K562 treated with DMSO at 1 percent for 24 hours (cell line): Measurements from ENCODE around the gene MTCP1. TPM values are rescaled to one million over a fixed set of nuclear protein-coding genes. Genes with fewer than 3 reads are reported as not detected.

ENCODE experiments used
- total RNA-seq: library from RNA; unstranded; fragments of 300-600 nt; gene quantifications from 2 replicates; pipeline ENCODE4 v1.2.3, GENCODE V29; 2022; ENCODE audit warnings: low read depth; ENCODE audit not compliant: insufficient read depth

Gene MTCP1, protein sequence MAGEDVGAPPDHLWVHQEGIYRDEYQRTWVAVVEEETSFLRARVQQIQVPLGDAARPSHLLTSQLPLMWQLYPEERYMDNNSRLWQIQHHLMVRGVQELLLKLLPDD
- total RNA-seq, result 13.4 and 18.0 TPM in 2 replicates

DNA sequence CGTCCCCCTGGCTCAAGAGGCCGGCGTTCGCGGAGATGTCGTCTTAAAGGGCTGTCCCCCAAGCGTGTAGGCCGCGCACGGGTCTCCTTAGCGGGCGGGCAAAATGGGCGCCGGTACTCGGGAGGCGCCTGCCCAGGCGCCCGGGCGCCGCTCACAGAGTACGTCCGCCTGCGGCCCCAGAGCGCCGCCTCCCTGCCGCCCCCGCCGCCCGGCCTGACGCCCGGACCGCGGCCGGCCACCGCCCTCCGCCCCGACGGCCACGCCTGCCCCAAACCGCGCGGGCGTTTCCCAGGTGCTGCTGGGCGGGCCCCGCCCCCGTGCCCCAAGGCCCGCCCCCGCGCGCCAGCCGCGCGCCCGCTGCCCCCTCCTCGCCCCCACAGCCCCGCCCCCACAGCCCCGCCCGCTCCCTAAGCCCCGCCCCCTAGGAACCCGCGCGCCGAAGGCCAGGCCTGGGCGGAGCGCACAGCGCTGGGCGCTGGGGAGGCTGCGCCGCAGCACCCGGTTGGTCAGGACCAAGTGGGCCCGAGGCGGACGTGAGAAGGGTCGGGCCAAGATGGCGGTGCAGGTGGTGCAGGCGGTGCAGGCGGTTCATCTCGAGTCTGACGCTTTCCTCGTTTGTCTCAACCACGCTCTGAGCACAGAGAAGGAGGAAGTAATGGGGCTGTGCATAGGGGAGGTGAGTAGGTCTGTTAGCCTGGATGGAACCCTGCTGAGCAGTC lies at the start of gene MTCP1, which contains the start of the genes BRCC3 and CMC4:
Gene MTCP1 (minus strand): TSS at position 162 of the 719 bp plus-strand sequence. CDS start 5,126 bp downstream, outside the sequence.
Gene BRCC3 (plus strand): TSS at position 534 of the 719 bp plus-strand sequence. CDS start 20 bp downstream, at position 554.
Gene CMC4 (minus strand): TSS at position 162 of the 719 bp plus-strand sequence. CDS start 7,113 bp downstream, outside the sequence.

DNA sequence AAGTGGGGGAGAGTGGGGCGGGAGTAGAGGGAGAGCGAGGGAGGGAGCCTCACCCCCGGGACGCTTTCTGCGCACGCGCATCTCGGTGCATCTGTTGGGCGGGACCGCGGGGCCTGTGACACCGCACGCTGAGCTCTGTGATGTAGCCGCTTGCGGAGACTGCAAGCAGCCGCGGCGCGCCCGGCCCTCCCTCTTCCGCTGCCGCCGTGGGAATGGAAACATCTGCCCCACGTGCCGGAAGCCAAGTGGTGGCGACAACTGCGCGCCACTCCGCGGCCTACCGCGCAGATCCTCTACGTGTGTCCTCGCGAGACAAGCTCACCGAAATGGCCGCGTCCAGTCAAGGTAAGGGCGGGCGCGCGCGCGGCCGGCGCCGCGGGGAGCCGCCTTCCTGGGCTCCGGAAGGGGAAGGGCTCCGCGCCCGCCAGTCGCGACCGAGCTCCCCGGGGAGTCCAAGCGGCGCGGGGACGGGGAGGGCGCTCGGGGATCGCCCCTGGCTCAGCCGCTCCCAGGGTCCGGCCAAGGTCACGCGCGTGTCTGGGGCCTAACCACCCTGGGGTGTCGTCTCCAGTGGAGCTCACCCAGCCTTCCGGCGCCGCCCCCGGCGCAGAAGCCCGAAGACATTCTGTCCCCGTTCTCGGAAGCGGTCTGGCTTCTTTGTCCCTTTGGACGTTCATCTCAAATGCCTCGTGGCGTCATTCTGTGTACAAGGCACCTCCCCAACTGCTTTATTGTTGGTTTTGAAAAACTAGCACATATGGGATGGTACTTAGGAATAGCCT lies 44.0 kb downstream of the MTCP1 start, which contains the start of gene FUNDC2:
Gene FUNDC2 (plus strand): TSS at position 118 of the 782 bp plus-strand sequence. CDS start 95 bp downstream, at position 213.

DNA sequence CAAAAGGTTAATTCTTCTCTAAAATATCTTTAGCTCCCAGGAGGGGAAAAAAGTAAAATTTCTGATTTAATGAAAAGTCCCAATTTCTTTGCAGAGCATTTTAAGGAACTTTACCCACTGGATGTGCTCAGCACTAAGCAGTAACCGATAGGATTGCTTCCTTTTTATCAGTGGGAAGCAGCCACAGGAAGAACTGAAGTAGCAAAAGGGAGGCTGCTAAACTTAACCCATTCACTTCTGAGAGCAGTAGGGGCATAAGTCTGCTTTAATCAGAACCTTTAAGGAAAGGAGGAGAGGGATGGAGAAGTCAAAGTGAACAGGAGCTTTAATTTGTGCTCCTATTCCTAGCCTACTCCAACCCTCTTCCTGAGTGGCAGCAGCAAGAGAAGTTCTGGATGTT lies 48.4 kb downstream of the MTCP1 start, which contains the start of gene F8:
Gene F8 (minus strand): TSS at position 139 of the 400 bp plus-strand sequence. CDS start 171 bp downstream, outside the sequence.

Other genes with a start within 250 kb of the MTCP1 start
- gene SMIM9, start 236.5 kb downstream of the MTCP1 start, total RNA-seq, result not detected in 2 replicates
- not detected in 2 replicates for gene F8A1, start 184.8 kb downstream of the MTCP1 start, total RNA-seq
- 4.1 TPM in 2 replicates for gene F8, start 48.4 kb downstream of the MTCP1 start, total RNA-seq
- 75.2 and 75.6 TPM in 2 replicates for gene FUNDC2, start 44.3 kb downstream of the MTCP1 start, total RNA-seq
- 24.5 and 25.9 TPM in 2 replicates for gene CMC4, start within 50 bp of the MTCP1 start, total RNA-seq
- 12.1 and 12.3 TPM in 2 replicates for gene BRCC3, start 372 bp upstream of the MTCP1 start, total RNA-seq
- 53.0 and 69.4 TPM in 2 replicates for gene VBP1, start 145.3 kb upstream of the MTCP1 start, total RNA-seq
- gene RAB39B, start 193.4 kb upstream of the MTCP1 start, total RNA-seq, result not detected in 2 replicates